ENCODE measurements around the gene MALL. TPM values are rescaled to one million over a fixed set of nuclear protein-coding genes. Genes with fewer than 3 reads are reported as not detected.

MALL gene
- total RNA-seq, 2 donors from 2014 or later, result 6.6 to 10.4 TPM

DNA sequence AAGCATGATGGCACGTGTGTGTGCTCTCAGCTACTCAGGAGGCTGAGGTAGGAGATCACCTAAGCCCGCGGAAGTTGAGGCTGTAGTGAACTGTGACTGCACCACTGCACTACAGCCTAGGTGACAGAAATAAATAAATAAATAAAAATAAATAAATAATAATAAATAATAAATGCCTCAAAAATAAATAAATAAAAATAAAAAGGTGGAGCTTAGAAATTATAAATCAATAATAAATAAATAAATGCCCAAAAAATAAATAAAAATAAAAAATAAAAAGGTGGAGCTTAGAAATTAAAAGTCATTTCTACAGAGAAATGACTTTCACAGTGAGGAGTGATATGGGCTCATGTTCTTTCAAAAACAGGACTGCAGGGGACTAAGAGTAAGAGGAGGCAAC lies 6.0 kb upstream of the MALL start:
- no peak for ATAC-seq
- intact Hi-C loops (cut with DNase I), result no loop called here
- Histone ChIP-seq H3K4me3 (no peak overlapping the region), H3K4me1 (no peaks in the 10 kb centered on the region), H3K36me3 (replicated peaks in 1 of 2; ENCODE audit: insufficient read depth in 1 of 2, low read depth in 2 of 2) (no peaks in the 10 kb centered on the region), H3K27ac (no peak overlapping the region), H3K9me3 (no peaks in the 10 kb centered on the region), H3K27me3 (no peaks in the 10 kb centered on the region)
- TF ChIP-seq CTCF (IDR thresholded peaks at IDR 0.05), result no peak
- TF ChIP-seq POLR2A (IDR thresholded peaks at IDR 0.05), result no peak
- 87 to 90% methylated on average over 3 of the region's 3 CpGs for WGBS, 2 donors
- DNase-seq, result no peak

- 70 to 71% methylated on average over 2 of the region's 2 CpGs for WGBS, 2 donors
- Histone ChIP-seq H3K4me3 (no peak overlapping the region), H3K27ac (no peak overlapping the region), H3K27me3 (no peaks in the 10 kb centered on the region), H3K36me3 (replicated peaks in 1 of 2; ENCODE audit: insufficient read depth in 1 of 2, low read depth in 2 of 2) (no peaks in the 10 kb centered on the region), H3K9me3 (no peaks in the 10 kb centered on the region), H3K4me1 (peaks cover 4% of the 10 kb centered on the region)
- ATAC-seq (no peak), DNase-seq (no peak)
- intact Hi-C loops (cut with DNase I), result no loop called here
- TF ChIP-seq CTCF (IDR thresholded peaks at IDR 0.05) (no peak), POLR2A (IDR thresholded peaks at IDR 0.05) (no peak)
Measured at GRCh38 chr2:110121052-110121334, 5.4 kb upstream of the MALL start.

DNA sequence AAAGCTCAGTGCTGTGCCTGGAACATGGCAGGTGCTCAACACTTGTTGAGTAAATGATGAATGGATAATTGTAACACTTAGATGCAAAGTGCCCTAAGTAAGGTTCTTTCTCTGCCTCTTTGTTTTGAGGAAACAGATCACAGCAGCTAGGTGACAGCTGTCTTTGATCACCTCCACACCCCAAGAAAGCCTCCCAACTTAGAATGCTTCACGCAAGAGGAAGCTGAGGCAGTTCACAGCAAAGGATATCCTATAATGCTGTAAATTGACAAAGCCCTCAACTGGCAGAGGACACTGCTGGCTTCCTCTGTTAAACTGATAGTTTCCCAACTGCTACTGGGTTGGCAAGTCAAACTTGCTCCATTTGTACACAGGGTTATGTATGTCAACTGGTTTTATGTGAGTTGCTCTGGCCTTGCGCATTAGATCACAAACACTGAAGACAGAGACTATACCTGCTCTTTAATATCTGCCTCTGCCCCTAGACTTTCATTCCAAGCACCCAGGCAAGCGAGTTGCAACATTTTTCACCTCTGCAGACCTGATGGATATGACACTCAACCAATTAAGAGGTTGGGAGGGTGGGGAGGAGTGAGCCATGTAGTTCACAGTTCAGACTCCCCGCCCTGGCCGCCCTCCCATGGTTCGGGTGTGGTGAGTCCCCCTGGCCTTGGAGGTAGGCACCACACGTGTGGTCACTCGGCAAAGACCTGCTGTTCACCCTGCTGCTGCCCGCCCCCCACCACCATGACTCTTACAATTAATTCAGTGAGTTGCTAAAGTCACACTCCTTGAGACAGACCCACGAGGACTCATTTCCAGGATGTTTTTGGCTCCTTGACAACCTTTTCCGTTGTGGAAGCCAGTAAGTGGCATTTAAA lies 4.8 kb upstream of the MALL start:
- no peak for TF ChIP-seq CTCF (IDR thresholded peaks at IDR 0.05)
- TF ChIP-seq POLR2A (IDR thresholded peaks at IDR 0.05), result no peak
- ATAC-seq, result no peak
- no peaks in the 10 kb centered on the region for H3K36me3 ChIP-seq (replicated peaks in 1 of 2; ENCODE audit: insufficient read depth in 1 of 2, low read depth in 2 of 2)
- no peaks in the 10 kb centered on the region for H3K9me3 ChIP-seq
- H3K4me3 ChIP-seq, result no peak overlapping the region
- peaks cover 10% of the 10 kb centered on the region for H3K4me1 ChIP-seq
- peak overlapping the region in 1 of 4 donors; percentile 18 for H3K27ac ChIP-seq
- no peak for DNase-seq
- intact Hi-C loops (cut with DNase I), result no loop called here
- WGBS, 2 donors, result 60 to 62% methylated on average over 11 of the region's 11 CpGs
- no peaks in the 10 kb centered on the region for H3K27me3 ChIP-seq

- peak in 2 of 4 donors; percentile 43 to 47 for DNase-seq
- Histone ChIP-seq H3K9me3 (no peaks in the 10 kb centered on the region), H3K36me3 (replicated peaks in 1 of 2; ENCODE audit: insufficient read depth in 1 of 2, low read depth in 2 of 2) (no peaks in the 10 kb centered on the region), H3K4me1 (peaks cover 13% of the 10 kb centered on the region), H3K27me3 (no peaks in the 10 kb centered on the region), H3K4me3 (no peak overlapping the region), H3K27ac (peak overlapping the region in 3 of 4 donors; percentile 6 to 41 (median 15))
- intact Hi-C loops (cut with DNase I), result no loop called here
- 20 to 25% methylated on average over 2 to 8 of the region's 8 CpGs for WGBS, 2 donors
- ATAC-seq, result peak; percentile 57
- TF ChIP-seq POLR2A (IDR thresholded peaks at IDR 0.05) (no peak), CTCF (IDR thresholded peaks at IDR 0.05) (peak in 6 of 7 experiments; percentile 11 to 42 (median 33))
Measured at GRCh38 chr2:110116033-110116710, 550 bp upstream of the MALL start.
